Measurements from ENCODE around the gene ZNF81.
A peak's percentile ranks its signal among the peaks of the same experiment; 100 is the strongest.
"Not testable (repeated sequence)": the region's sequence is repeated elsewhere in the genome, so short reads cannot be mapped to it uniquely, and the experiment has no call there.

ZNF81 gene

GRCh38 chrX:47956016-47956415 lies 119.3 kb downstream of the ZNF81 start:
- no peak for TF ChIP-seq CTCF (IDR thresholded peaks at IDR 0.05; ENCODE audit: control insufficient read depth, insufficient read depth, low read depth, low read length, missing control alignments)
- H3K4me3 ChIP-seq (ENCODE audit: control insufficient read depth, low read depth, low read length): no peak overlapping the region
- DNase-seq (ENCODE audit: low read depth): no peak

DNA sequence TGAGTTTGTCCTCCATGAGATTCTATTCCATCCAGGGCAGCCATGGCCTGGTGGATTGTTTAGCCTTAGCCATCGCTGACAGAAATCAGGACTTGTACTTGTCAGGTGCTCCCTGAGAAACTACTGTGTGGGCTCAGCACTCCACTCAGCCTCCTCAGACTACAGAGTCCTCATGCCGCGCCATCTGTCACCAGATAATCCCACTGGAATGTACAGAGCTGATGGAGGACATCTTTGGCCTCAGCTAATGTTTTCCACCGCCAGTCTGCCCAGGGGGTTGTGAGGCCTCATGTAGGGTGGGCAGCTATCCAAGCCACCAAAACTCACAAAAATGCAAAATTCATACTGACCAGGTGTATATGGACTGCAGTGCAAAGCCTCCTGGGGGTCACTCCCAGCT lies 121.5 kb downstream of the ZNF81 start:
- not testable (repeated sequence) for DNase-seq (ENCODE audit: low read depth); H3K4me3 ChIP-seq (ENCODE audit: control insufficient read depth, low read depth, low read length)

GRCh38 chrX:47958761-47959342 lies 122.2 kb downstream of the ZNF81 start:
- H3K4me3 ChIP-seq (ENCODE audit: control insufficient read depth, low read depth, low read length): no peak overlapping the region
- DNase-seq (ENCODE audit: low read depth): no peak

DNA sequence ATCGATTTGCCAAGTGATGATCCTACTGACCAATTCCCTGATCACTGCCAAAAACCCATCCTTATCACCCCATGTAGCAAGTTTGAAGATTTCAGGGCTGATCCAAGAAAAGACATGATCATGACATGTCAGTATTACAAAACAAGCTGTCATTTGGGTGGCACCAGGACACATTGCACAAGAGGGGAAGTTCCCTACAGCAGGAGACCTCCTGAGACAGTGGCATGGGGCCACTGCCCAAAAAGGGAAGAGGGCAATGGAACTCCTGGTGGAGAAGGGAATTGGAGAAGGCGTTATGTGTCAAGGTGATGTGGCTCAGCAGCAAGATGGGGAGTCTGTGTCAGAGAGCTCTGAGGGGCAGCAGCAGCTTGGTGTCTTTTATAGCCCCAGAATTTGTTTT lies 123.7 kb downstream of the ZNF81 start:
- no peak overlapping the region for H3K4me3 ChIP-seq (ENCODE audit: control insufficient read depth, low read depth, low read length)
- no peak for TF ChIP-seq CTCF (IDR thresholded peaks at IDR 0.05; ENCODE audit: control insufficient read depth, insufficient read depth, low read depth, low read length, missing control alignments)
- DNase-seq (ENCODE audit: low read depth): no peak

More at GRCh38 chrX:47958761-47959342, 122.2 kb downstream of the ZNF81 start:
- peak; percentile 15 for TF ChIP-seq CTCF (IDR thresholded peaks at IDR 0.05; ENCODE audit: control insufficient read depth, insufficient read depth, low read depth, low read length, missing control alignments)

- not testable (repeated sequence) for H3K4me3 ChIP-seq (ENCODE audit: control insufficient read depth, low read depth, low read length); DNase-seq (ENCODE audit: low read depth)
These were observed 125.1 kb downstream of the ZNF81 start for GRCh38 chrX:47961830-47962229.

- not testable (repeated sequence) for H3K4me3 ChIP-seq (ENCODE audit: control insufficient read depth, low read depth, low read length); DNase-seq (ENCODE audit: low read depth)
These were observed 128.8 kb downstream of the ZNF81 start for GRCh38 chrX:47965526-47965925.
